Measurements from ENCODE around the gene MROH2A. TPM values are rescaled to one million over a fixed set of nuclear protein-coding genes. Genes with fewer than 3 reads are reported as not detected.
A peak's percentile ranks its signal among the peaks of the same experiment; 100 is the strongest.

The MROH2A gene
- total and polyA plus RNA-seq, 4 donors, result 0.80 TPM; not detected in 3

DNA sequence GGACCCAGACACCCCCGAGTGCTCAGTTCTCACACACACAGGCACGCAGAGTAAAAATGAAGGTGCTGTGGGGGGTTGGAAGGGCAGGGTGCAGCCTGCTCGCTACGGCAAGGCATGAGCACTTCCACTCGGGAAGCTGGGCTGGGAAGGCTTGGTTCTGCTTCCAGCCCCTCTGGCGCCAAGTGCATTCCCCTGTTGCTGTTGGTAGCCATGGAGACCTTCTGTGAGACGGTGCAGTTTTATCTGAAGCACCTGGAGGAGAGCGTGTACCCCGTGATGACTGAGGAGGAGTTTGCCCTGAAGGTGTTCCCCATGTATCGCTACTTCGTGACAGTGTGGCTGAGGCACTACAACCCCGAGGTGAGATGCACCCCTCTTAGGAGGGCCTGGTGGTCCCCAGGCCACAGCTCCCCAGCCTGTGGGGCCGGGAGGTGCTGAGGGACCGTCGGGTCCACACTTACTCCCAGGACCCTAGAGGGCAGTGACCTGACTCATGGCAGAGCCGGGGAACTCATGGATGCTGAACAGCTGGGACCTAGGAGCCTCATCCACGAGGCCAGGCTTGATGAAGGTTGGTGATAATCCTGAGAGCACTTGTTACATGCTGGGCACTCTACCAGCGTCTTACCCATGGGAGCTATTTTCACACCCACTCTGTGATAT lies 15.5 kb downstream of the MROH2A start:
- no peak overlapping the region for H3K27ac ChIP-seq (ENCODE audit: low read depth in 1 of 2, low read length in 1 of 2)
- no peaks in the 10 kb centered on the region for H3K9me3 ChIP-seq (ENCODE audit: control insufficient read depth in 4 of 4, insufficient read depth in 3 of 4, low read length in 3 of 4)
- ATAC-seq (ENCODE audit: insufficient read depth, low FRiP score), result no peak
- no peaks in the 10 kb centered on the region for H3K36me3 ChIP-seq (ENCODE audit: control insufficient read depth in 4 of 4, insufficient read depth in 4 of 4, low read length in 4 of 4)
- no peak overlapping the region for H3K4me3 ChIP-seq
- DNase-seq, result peak; percentile 20 to 59 (median 55)
- H3K9ac ChIP-seq (ENCODE audit: insufficient read depth in 1 of 2, low read length in 2 of 2), result no peak overlapping the region
- 65 to 85% methylated on average over 18 of the region's 18 CpGs for WGBS, 2 donors
- H3K4me1 ChIP-seq (ENCODE audit: control insufficient read depth in 5 of 5, insufficient read depth in 5 of 5, low read length in 5 of 5), result no peaks in the 10 kb centered on the region
- TF ChIP-seq, protein P1, sequence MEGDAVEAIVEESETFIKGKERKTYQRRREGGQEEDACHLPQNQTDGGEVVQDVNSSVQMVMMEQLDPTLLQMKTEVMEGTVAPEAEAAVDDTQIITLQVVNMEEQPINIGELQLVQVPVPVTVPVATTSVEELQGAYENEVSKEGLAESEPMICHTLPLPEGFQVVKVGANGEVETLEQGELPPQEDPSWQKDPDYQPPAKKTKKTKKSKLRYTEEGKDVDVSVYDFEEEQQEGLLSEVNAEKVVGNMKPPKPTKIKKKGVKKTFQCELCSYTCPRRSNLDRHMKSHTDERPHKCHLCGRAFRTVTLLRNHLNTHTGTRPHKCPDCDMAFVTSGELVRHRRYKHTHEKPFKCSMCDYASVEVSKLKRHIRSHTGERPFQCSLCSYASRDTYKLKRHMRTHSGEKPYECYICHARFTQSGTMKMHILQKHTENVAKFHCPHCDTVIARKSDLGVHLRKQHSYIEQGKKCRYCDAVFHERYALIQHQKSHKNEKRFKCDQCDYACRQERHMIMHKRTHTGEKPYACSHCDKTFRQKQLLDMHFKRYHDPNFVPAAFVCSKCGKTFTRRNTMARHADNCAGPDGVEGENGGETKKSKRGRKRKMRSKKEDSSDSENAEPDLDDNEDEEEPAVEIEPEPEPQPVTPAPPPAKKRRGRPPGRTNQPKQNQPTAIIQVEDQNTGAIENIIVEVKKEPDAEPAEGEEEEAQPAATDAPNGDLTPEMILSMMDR (IDR thresholded peaks at IDR 0.05; ENCODE audit: control extremely low read depth, extremely low read depth), result no peak
- H3K27me3 ChIP-seq (ENCODE audit: control insufficient read depth in 3 of 3, insufficient read depth in 3 of 3, low read length in 2 of 3), result no peaks in the 10 kb centered on the region

- H3K27me3 ChIP-seq (ENCODE audit: control insufficient read depth in 3 of 3, insufficient read depth in 3 of 3, low read length in 2 of 3), result no peaks in the 10 kb centered on the region
- no peak overlapping the region for H3K4me3 ChIP-seq
- no peaks in the 10 kb centered on the region for H3K4me1 ChIP-seq (ENCODE audit: control insufficient read depth in 5 of 5, insufficient read depth in 5 of 5, low read length in 5 of 5)
- ATAC-seq (ENCODE audit: insufficient read depth, low FRiP score), result no peak
- TF ChIP-seq, protein P1 (IDR thresholded peaks at IDR 0.05; ENCODE audit: control extremely low read depth, extremely low read depth), result no peak
- H3K36me3 ChIP-seq (ENCODE audit: control insufficient read depth in 4 of 4, insufficient read depth in 4 of 4, low read length in 4 of 4), result no peaks in the 10 kb centered on the region
- WGBS, 2 donors, result 68 to 81% methylated on average over 17 of the region's 17 CpGs
- peak in 1 of 3 donors; percentile 33 for DNase-seq
- H3K9ac ChIP-seq (ENCODE audit: insufficient read depth in 1 of 2, low read length in 2 of 2), result no peak overlapping the region
- no peak overlapping the region for H3K27ac ChIP-seq (ENCODE audit: low read depth in 1 of 2, low read length in 1 of 2)
- no peaks in the 10 kb centered on the region for H3K9me3 ChIP-seq (ENCODE audit: control insufficient read depth in 4 of 4, insufficient read depth in 3 of 4, low read length in 3 of 4)
Observed at GRCh38 chr2:233794128-233794658, 16.1 kb downstream of the MROH2A start.

DNA sequence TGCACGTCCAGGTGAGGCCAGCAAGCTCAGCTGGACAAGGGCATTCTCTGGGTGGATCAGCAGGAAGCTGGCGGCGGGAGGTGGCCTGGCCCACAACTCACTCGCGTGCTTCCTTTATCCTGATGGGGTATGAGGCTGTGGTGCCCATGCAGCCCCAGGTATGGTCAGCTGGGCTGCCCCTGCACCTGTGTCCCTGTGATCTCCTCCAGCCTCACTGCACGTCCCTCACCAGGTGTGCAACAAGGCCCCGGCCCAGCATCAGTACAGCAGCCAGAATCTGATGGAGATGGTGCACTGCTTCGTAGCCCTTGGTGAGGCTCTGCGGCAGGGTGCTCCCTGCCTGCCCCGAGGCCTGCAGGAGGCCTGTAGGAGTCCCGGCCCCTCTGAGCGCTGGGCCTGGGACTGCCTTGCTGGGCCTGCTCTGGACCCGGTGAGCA lies 17.6 kb downstream of the MROH2A start:
- no peaks in the 10 kb centered on the region for H3K36me3 ChIP-seq (ENCODE audit: control insufficient read depth in 4 of 4, insufficient read depth in 4 of 4, low read length in 4 of 4)
- DNase-seq (no peak), ATAC-seq (ENCODE audit: insufficient read depth, low FRiP score) (no peak)
- no peaks in the 10 kb centered on the region for H3K27me3 ChIP-seq (ENCODE audit: control insufficient read depth in 3 of 3, insufficient read depth in 3 of 3, low read length in 2 of 3)
- no peak overlapping the region for H3K4me3 ChIP-seq
- no peaks in the 10 kb centered on the region for H3K9me3 ChIP-seq (ENCODE audit: control insufficient read depth in 4 of 4, insufficient read depth in 3 of 4, low read length in 3 of 4)
- H3K9ac ChIP-seq (ENCODE audit: insufficient read depth in 1 of 2, low read length in 2 of 2), result no peak overlapping the region
- 94 to 95% methylated on average over 13 of the region's 13 CpGs for WGBS, 2 donors
- H3K27ac ChIP-seq (ENCODE audit: low read depth in 1 of 2, low read length in 1 of 2), result no peak overlapping the region
- TF ChIP-seq, protein P1 (IDR thresholded peaks at IDR 0.05; ENCODE audit: control extremely low read depth, extremely low read depth), result no peak
- H3K4me1 ChIP-seq (ENCODE audit: control insufficient read depth in 5 of 5, insufficient read depth in 5 of 5, low read length in 5 of 5), result no peaks in the 10 kb centered on the region
